KOPT-K1 (cell line): ENCODE results near the gene LCE3C.
"Not testable (repeated sequence)": the region's sequence is repeated elsewhere in the genome, so short reads cannot be mapped to it uniquely, and the experiment has no call there.

Experiments used
- H3K27ac ChIP-seq: fragments of 200-600 bp; sonication (generic); 2 replicates; pipeline ENCODE4 v1.5.1; 2016; ENCODE audit warnings: antibody characterized with exemption, mild to moderate bottlenecking, low read depth, low read length; ENCODE audit not compliant: poor library complexity, severe bottlenecking
- H3K36me3 ChIP-seq: fragments of 200-600 bp; sonication (generic); 2 replicates; pipeline ENCODE4 v1.5.1; 2017; ENCODE audit warnings: antibody characterized with exemption, mild to moderate bottlenecking, low read length, moderate library complexity; ENCODE audit not compliant: insufficient read depth
- H3K9me3 ChIP-seq: fragments of 200-600 bp; sonication (generic); 2 replicates; pipeline ENCODE4 v1.5.1; 2017; ENCODE audit warnings: antibody characterized with exemption, low read length, mild to moderate bottlenecking; ENCODE audit not compliant: insufficient read depth, poor library complexity, severe bottlenecking

The LCE3C gene, protein sequence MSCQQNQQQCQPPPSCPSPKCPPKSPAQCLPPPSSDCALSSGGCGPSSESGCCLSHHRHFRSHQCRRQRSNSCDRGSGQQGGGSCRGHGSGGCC

DNA sequence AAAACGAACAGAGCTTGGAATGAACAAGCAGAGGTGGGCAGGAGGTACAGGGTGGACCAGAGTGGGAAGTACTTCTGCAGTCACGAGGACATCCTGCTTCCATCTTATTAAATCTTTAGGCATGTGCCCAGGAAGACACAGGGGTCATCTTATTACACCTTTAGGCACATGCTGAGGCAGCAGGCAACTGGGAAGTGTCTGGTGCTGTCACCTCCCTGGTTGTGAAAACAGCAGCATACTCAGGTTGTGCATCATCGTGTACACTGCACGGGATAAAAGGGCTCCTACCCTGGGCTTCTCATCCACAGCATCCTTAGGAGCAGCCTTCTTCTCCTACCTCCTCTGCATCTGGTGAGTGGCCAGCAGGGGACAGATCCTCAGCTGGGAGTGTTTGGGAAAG is at the start of gene LCE3C:
LCE3C (plus strand) TSS at position 301 of the 400 bp plus-strand sequence. CDS start 498 bp downstream, outside the sequence.
- Histone ChIP-seq H3K9me3 (no peaks in the 10 kb centered on the region), H3K36me3 (no peaks in the 10 kb centered on the region), H3K27ac (no peak within 1 kb of the TSS)

DNA sequence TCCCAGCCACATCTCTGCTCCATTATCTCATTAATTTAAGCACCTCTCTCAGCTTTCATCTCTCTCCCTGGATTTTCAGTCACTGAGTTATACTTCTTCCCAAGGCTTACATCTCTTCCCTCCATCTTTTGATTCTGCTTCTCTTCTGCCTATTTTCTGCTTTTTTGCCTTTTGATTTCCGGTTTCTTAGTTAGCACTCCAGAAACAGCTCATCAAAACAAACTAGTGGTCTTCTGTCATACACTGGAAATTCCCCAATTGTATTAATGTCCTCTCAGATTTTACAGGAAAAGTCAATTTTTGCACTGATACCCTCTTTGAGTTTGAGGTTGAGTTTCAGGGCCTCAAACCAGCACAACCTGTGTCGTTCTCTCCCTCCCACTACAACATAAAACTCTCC is 34.9 kb upstream of the LCE3C start:
- H3K9me3 ChIP-seq = peaks cover 3% of the 10 kb centered on the region
- no peaks in the 10 kb centered on the region for H3K36me3 ChIP-seq
- no peak overlapping the region for H3K27ac ChIP-seq

DNA sequence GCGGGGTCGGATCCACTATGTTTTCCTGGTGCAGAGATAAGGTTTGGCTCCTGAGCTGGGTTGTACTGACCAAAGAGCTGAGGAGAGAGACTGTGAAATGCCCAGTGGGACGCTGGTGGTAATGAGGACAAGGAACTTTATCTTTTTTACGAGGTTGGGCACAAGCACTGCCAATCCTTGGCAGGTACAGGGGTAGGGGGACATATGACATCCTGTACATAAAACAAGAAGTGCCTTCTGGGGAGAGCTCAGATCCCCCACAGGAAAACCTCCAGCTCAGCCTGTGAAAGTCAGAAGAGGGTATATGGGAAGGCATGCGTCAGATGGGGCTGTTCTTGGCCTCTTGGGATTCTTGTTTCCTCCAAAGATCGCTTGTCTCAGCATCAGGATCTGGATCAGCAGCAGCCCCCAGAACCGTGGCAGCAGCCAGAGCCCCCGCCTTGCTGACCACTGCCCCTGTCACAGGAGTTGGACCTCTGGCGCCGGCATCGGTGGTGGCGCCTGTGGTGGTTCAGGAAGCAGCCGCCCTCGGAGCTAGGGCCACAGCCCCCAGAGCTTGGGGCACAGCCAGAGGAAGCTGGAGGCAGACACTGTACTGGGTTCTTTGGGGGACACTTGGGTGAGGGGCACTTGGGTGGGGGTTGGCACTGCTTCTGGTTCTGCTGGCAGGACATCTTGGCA is 34.4 kb upstream of the LCE3C start:
- Histone ChIP-seq H3K36me3 (no peaks in the 10 kb centered on the region), H3K9me3 (peaks cover 8% of the 10 kb centered on the region), H3K27ac (no peak overlapping the region)

DNA sequence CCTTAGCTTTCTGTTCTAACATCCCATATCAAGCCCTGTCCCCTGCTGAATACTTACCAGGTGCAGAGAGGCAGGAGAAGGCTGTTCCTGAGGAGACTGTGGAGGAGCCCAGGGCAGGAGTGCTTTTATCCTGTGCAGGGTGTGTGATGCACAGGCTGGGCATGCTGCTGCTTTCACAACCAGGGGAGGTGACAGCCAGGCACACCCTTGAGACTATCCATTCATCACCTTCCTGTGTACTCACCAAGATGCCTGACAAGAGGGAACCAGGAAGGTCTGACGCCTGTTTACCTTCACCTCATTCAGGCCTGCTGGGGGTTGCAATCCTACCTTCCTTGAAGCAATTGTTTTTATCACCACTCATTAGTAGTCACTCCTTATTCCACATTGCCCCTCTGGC is 33.4 kb upstream of the LCE3C start, which contains the start of gene LCE3E:
LCE3E (minus strand) TSS at position 100 of the 400 bp plus-strand sequence. CDS start 572 bp downstream, outside the sequence.
- no peaks in the 10 kb centered on the region for H3K36me3 ChIP-seq
- H3K27ac ChIP-seq = no peak within 1 kb of the TSS
- peaks cover 12% of the 10 kb centered on the region for H3K9me3 ChIP-seq

DNA sequence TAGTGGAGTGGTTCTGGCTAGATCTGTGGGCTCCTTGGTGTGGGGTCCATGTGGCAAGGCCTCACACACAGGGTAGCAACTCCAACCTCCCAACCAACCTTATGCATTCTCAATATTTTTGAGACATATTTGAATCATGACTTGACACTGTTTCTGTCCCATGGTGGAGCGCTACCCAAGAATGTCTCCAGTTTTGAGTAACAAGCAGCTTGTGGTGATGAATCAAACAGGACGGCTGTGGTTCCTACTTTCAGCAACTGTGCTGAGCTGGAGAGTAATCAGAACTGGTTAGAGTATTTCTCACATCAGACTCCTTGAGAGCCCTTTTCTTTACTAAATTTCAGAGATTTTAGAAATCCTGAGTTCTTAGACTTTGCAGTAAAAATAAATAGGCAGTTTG is 22.9 kb upstream of the LCE3C start:
- Histone ChIP-seq H3K36me3 (no peaks in the 10 kb centered on the region), H3K27ac (no peak overlapping the region), H3K9me3 (no peaks in the 10 kb centered on the region)

DNA sequence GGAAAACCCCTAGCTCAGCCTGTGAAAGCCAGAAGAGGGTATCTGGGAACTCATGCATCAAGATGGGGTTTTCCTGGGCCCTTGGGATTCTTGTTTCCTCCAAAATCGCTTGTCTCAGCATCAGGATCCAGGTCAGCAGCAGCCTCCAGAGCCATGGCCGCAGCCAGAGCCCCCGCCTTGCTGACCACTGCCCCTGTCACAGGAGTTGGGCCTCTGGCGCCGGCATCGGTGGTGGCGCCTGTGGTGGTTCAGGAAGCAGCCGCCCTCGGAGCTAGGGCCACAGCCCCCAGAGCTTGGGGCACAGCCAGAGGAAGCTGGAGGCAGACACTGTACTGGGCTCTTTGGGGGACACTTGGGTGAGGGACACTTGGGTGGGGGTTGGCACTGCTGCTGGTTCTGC is 20.5 kb upstream of the LCE3C start:
- H3K9me3 ChIP-seq, H3K27ac ChIP-seq, H3K36me3 ChIP-seq: not testable (repeated sequence)

DNA sequence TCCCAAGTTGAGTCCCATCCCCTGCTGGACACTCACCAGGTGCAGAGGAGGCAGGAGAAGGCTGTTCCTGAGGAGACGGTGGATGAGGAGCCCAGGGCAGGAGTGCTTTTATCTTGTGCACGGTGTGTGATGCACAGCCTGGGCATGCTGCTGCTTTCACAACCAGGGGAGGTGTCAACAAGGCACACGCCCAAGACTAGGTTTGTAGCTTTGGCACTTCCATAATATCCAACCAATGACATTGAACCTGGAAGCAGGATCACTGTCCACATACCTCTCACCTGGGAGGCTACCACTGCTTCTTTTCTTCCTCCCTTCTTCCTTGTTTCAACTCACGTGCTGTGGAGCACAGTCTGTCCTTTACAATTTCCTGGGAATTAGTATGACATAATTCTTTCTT is 19.6 kb upstream of the LCE3C start, which contains the start of gene LCE3D:
LCE3D (minus strand) TSS at position 84 of the 400 bp plus-strand sequence. CDS start 580 bp downstream, outside the sequence.
- Histone ChIP-seq H3K9me3 (no peaks in the 10 kb centered on the region), H3K36me3 (no peaks in the 10 kb centered on the region), H3K27ac (no peak within 1 kb of the TSS)

DNA sequence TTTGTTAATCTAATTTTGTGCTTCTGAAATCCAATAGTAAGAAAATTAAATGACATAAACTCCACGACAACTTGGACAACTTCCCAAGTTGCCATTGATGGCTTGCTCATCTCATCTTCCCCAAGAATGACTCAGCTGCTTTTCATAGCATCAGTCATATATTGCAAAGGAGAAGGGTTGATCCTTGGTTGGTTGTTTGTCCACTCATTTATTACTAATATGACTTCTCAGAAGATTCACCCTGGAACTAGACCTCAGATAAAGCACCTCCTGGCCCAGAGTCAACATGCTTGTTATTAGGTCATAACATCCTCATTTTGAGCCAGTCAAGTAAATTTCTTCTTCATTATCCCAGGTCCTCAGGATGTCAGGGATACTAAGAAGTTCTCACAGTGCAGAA is 17.4 kb upstream of the LCE3C start:
- Histone ChIP-seq H3K27ac (no peak overlapping the region), H3K9me3 (no peaks in the 10 kb centered on the region)

DNA sequence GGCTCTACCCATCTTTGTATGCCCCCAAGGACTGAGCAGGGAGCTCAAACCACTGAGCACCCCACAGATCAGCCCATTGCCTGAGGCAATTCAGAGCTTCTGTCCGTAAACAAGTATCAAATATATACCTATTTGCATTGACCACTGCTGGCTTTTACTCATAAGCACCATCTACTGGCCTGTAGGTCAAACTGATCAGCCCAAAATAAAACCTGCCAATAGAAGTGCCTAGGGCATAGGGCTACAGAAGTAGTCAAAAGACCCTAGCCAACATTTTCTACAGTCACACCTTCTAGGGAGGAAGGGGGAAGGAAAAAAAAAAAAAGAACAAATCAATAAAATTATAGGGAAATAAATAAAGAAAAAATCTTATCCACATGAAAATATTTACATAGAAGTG is 14.4 kb upstream of the LCE3C start:
- H3K9me3 ChIP-seq = no peaks in the 10 kb centered on the region

More for the DNA sequence above, 17.4 kb upstream of the LCE3C start:
- no peaks in the 10 kb centered on the region for H3K36me3 ChIP-seq

DNA sequence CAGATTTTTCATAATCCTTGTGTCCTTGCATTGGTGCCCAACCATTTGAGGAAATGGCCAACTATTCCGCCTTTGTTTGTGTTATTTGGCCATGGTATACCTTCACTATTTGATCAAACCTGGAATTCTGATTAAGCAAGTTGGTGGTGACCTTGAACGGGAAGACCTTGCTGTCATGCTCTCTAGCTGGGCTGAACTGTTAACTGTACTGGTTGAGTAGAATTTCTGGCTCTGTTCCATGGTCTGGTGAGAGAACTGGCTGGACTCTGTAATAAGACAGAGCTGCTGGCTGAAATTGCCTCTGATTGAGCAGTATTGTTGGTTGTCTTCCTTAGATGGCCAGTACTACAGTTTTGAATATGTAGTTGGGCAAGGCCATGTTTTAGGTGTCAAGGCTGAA is 3.0 kb upstream of the LCE3C start:
- no peak overlapping the region for H3K27ac ChIP-seq
- H3K9me3 ChIP-seq = no peaks in the 10 kb centered on the region
- H3K36me3 ChIP-seq = no peaks in the 10 kb centered on the region

More for the DNA sequence above, 14.4 kb upstream of the LCE3C start:
- Histone ChIP-seq H3K27ac (no peak overlapping the region), H3K36me3 (no peaks in the 10 kb centered on the region)

DNA sequence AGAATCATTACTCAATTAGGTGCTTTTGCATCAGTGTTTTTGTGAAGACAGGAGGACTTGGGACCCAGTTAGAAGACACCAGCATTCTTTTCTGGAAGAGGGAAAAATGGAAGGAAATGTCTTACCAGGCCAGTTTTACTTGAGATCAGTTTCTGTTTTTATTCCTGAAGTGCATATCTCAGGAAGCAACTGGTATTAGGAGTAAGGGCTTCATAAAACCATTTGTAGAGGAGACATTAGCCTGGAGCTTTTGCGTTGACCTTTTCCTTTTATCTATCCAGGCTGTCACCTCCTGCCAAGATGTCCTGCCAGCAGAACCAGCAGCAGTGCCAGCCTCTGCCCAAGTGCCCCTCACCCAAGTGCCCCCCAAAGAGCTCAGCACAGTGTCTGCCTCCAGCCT is 13.5 kb downstream of the LCE3C start, which contains the start of gene LCE3B:
LCE3B (plus strand) TSS at position 301 of the 400 bp plus-strand sequence; CDS start at position 301, 0 bp downstream.
- Histone ChIP-seq H3K9me3 (peaks cover 7% of the 10 kb centered on the region), H3K36me3 (no peaks in the 10 kb centered on the region), H3K27ac (no peak within 1 kb of the TSS)

DNA sequence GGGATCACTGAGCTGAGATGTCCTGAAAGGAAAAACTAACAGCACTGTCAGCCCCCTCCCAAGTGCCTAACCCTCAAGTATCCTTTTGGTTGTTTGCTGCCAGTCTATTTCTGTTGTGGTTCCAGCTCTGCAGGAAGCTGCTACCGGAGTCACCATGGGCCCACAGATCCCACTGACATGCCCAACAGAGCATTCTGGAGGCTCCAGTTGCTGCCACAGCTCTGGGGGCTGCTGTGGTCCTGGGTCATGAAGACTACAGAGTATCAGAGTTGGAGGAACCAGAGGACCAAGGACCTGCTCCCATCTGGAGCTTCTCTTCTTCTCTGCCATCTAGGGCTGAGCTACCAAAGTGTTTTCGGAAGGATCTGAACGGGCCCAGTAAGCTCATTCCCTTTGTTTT is 22.0 kb downstream of the LCE3C start:
- H3K9me3 ChIP-seq = peaks cover 20% of the 10 kb centered on the region
- no peaks in the 10 kb centered on the region for H3K36me3 ChIP-seq
- H3K27ac ChIP-seq = no peak overlapping the region

DNA sequence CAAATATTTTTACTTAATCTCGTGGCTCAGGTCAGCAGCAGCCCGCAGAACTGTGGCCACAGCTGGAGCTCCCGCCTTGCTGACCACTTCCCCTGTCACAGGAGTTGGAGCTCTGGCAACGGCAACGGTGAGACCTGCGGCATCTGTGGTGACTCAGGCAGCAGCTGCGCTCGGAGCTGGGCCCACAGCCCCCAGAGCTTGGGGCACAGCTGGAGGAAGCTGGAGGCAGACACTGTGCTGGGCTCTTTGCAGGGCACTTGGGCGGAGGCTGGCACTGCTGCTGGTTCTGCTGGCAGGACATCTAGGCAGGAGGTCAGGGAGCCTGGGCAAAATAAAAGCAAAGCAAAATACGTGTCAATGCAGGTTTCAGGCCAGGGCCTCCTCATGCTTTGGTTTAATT is 22.8 kb downstream of the LCE3C start, which contains the start of gene LCE3A:
LCE3A (minus strand) TSS at position 301 of the 400 bp plus-strand sequence; CDS start at position 301, 0 bp downstream.
- Histone ChIP-seq H3K27ac (no peak within 1 kb of the TSS), H3K9me3 (peaks cover 19% of the 10 kb centered on the region), H3K36me3 (no peaks in the 10 kb centered on the region)

DNA sequence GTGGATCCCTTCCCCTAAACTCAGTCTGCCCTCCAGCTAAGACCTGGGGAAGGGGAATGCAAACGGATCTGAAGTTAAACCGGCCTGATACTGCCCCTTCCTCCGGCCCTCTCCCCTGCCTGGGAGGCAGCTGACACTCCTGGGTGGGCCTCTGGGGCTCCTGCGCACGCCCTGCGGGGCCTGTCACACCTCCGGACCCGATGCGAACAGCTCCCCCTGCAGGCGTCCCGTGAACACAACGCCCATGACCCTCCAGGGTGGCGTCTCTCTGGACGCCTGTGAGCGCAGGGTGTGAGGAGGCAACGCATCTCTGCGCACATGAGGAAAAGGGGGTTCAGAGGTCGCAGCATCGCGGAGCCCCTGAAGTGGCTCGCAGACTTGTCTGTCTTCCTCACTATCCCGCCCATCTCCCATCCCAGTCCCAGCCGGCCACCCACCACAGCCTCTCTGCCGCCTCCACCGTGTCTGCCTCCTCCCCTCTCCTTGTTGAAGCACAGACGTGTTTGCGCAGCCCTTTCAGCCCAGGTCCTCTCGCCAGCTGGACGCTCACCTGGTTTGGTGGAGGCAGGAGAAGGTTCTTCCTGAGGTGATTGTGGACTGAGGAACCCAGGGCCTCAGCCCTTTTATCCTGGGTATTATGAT is 23.3 kb downstream of the LCE3C start:
- Histone ChIP-seq H3K27ac (no peak overlapping the region), H3K9me3 (peaks cover 15% of the 10 kb centered on the region), H3K36me3 (no peaks in the 10 kb centered on the region)

DNA sequence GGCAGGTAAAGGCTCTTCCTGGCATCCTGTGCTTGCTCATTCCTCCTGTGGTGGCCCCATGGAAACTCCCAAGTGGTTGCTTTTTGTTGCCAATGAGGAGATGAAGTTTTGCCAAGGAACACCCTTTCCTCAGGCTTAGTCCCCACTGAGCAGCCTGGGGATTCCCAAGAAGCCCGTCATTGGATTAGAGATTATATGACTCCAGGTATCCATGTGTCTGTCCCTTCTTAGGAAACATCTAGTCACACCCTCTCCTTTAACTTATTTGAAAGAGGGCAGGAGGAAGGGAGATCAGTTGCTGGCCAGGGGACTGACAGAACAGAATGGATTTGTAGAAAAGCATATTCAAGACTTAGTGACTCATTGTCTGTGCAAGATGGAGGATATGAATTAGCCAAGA is 26.7 kb downstream of the LCE3C start:
- H3K27ac ChIP-seq = no peak overlapping the region
- H3K9me3 ChIP-seq = no peaks in the 10 kb centered on the region
- no peaks in the 10 kb centered on the region for H3K36me3 ChIP-seq
